Trophoblast cell (in vitro differentiated cells and primary cell): Measurements from ENCODE around the gene PKP1.

Experiments
- DNase-seq, 2 donors: peaks; one replicate each; pipeline ENCODE4 v3.0.0-alpha.2; 2016
- H2AFZ ChIP-seq: 2 replicates; pipeline ENCODE4 v1.6.1; 2013; ENCODE audit warnings: low read length, moderate library complexity, mild to moderate bottlenecking; ENCODE audit not compliant: insufficient read depth, poor library complexity
- H2AK5ac ChIP-seq: 2 replicates; pipeline ENCODE4 v1.6.1; 2013; ENCODE audit warnings: mild to moderate bottlenecking, low read length
- H2BK120ac ChIP-seq: 2 replicates; pipeline ENCODE4 v1.6.1; 2013; ENCODE audit warnings: low read length, mild to moderate bottlenecking, moderate library complexity; ENCODE audit not compliant: insufficient read depth, poor library complexity
- H2BK12ac ChIP-seq: 2 replicates; pipeline ENCODE4 v1.6.1; 2013; ENCODE audit warnings: mild to moderate bottlenecking, low read length, moderate library complexity
- H2BK5ac ChIP-seq: 2 replicates; pipeline ENCODE4 v1.6.1; 2013; ENCODE audit warnings: low read length, low read depth, moderate library complexity, mild to moderate bottlenecking; ENCODE audit not compliant: poor library complexity
- H3K14ac ChIP-seq: 2 replicates; pipeline ENCODE4 v1.6.1; 2013; ENCODE audit warnings: mild to moderate bottlenecking, low read length
- H3K18ac ChIP-seq: 2 replicates; pipeline ENCODE4 v1.6.1; 2013; ENCODE audit warnings: mild to moderate bottlenecking, low read length
- H3K23ac ChIP-seq: 2 replicates; pipeline ENCODE4 v1.6.1; 2013; ENCODE audit warnings: low read length
- H3K27ac ChIP-seq: 2 replicates; pipeline ENCODE4 v1.5.1; 2013; ENCODE audit warnings: low read depth, mild to moderate bottlenecking, inconsistent platforms, low read length, moderate library complexity
- H3K27me3 ChIP-seq: 2 replicates; pipeline ENCODE4 v1.6.1; 2013; ENCODE audit warnings: inconsistent platforms, mild to moderate bottlenecking, low read length, moderate library complexity; ENCODE audit not compliant: insufficient read depth
- H3K36me3 ChIP-seq, 2 experiments: 1 replicate in 1 of 2; 2 replicates in 1 of 2; pipeline ENCODE4 v1.6.1; 2013; ENCODE audit warnings: low read length in 2 of 2, mild to moderate bottlenecking in 2 of 2, moderate library complexity in 1 of 2; ENCODE audit not compliant: insufficient read depth in 2 of 2, control insufficient read depth in 1 of 2
- H3K4ac ChIP-seq: 2 replicates; pipeline ENCODE4 v1.6.1; 2013; ENCODE audit warnings: low read depth, mild to moderate bottlenecking, low read length, moderate library complexity
- H3K4me1 ChIP-seq, 2 experiments: 1 replicate in 1 of 2; 2 replicates in 1 of 2; pipeline ENCODE4 v1.6.1; 2013; ENCODE audit warnings: low read length in 2 of 2, mild to moderate bottlenecking in 2 of 2, moderate library complexity in 1 of 2; ENCODE audit not compliant: insufficient read depth in 2 of 2, control insufficient read depth in 1 of 2
- H3K4me2 ChIP-seq: 2 replicates; pipeline ENCODE4 v1.6.1; 2013; ENCODE audit warnings: inconsistent platforms, mild to moderate bottlenecking, low read length, moderate library complexity
- H3K4me3 ChIP-seq: 2 replicates; pipeline ENCODE4 v1.5.1; 2013; ENCODE audit warnings: mild to moderate bottlenecking, low read depth, low read length, inconsistent platforms
- H3K79me1 ChIP-seq: one replicate; pipeline ENCODE4 v1.6.1; 2013; ENCODE audit warnings: low read length
- H3K79me2 ChIP-seq: 2 replicates; pipeline ENCODE4 v1.6.1; 2013; ENCODE audit warnings: low read length, mild to moderate bottlenecking; ENCODE audit not compliant: control insufficient read depth, insufficient read depth, poor library complexity
- H3K9ac ChIP-seq: 2 replicates; pipeline ENCODE4 v1.6.1; 2013; ENCODE audit warnings: mild to moderate bottlenecking, low read length
- H3K9me3 ChIP-seq: 2 replicates; pipeline ENCODE4 v1.6.1; 2013; ENCODE audit warnings: low read depth, mild to moderate bottlenecking, control low read depth, inconsistent platforms, low read length; ENCODE audit not compliant: insufficient read depth
- H4K12ac ChIP-seq: 2 replicates; pipeline ENCODE4 v1.6.1; 2013; ENCODE audit warnings: low read depth, mild to moderate bottlenecking, low read length, moderate library complexity
- H4K8ac ChIP-seq: 2 replicates; pipeline ENCODE4 v1.6.1; 2013; ENCODE audit warnings: low read depth, mild to moderate bottlenecking, low read length, moderate library complexity
- H4K91ac ChIP-seq: one replicate; pipeline ENCODE4 v1.6.1; 2013; ENCODE audit warnings: low read depth, mild to moderate bottlenecking, low read length, moderate library complexity
- whole genome bisulfite sequencing: extraction: QIAGEN DNeasy Blood & Tissue Kit; methylation state at CpG from one replicate; pipeline ENCODE4 v1.1.7; 2013; ENCODE audit warnings: missing lambda C conversion rate; ENCODE audit not compliant: insufficient read length, insufficient coverage; ENCODE audit errors: extremely low coverage; 5-methylcytosine and 5-hydroxymethylcytosine counted together

Gene PKP1

DNA sequence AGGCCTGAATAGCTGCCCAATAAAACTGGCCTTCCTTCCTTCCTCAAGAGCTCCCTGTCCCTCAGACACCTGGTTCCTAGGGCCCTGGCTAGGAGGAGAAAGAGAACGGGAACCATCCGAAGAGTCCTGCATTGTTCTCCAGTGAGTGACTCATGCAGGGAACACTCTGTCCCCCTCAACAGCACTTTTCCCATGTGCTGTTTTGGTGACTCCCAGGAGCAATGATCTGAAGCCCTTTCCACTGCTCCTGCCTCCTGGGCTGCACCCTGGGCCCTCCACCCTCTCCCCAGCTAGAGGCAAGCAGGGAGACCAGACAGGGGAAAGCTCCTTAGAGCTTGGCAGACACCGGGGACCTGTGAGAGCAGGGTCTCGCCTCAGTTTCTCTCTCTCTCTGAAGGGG is 75.3 kb downstream of the PKP1 start:
- H3K27ac ChIP-seq, result no peak overlapping the region
- H3K4ac ChIP-seq, result no peak overlapping the region
- no peak overlapping the region for H3K23ac ChIP-seq
- H3K4me2 ChIP-seq, result no peak overlapping the region
- H3K79me1 ChIP-seq, result no peaks in the 10 kb centered on the region
- no peak overlapping the region for H4K12ac ChIP-seq
- no peak overlapping the region for H3K9ac ChIP-seq
- no CpG with 5 or more reads among the region's 4 CpGs for WGBS
- no peak overlapping the region for H2BK12ac ChIP-seq
- H3K79me2 ChIP-seq, result no peaks in the 10 kb centered on the region
- no peak overlapping the region for H2AK5ac ChIP-seq
- no peak overlapping the region for H2BK5ac ChIP-seq
- H3K36me3 ChIP-seq, result no peaks in the 10 kb centered on the region
- no peak overlapping the region for H2BK120ac ChIP-seq
- peaks cover 9 to 10% of the 10 kb centered on the region in 2 experiments for H3K4me1 ChIP-seq
- DNase-seq, result no peak
- no peak overlapping the region for H2AFZ ChIP-seq
- H4K91ac ChIP-seq, result no peak overlapping the region
- no peak overlapping the region for H4K8ac ChIP-seq
- H3K4me3 ChIP-seq, result no peak overlapping the region
- H3K9me3 ChIP-seq, result peaks cover 2% of the 10 kb centered on the region
- H3K14ac ChIP-seq, result no peak overlapping the region
- H3K18ac ChIP-seq, result no peak overlapping the region
- no peaks in the 10 kb centered on the region for H3K27me3 ChIP-seq

DNA sequence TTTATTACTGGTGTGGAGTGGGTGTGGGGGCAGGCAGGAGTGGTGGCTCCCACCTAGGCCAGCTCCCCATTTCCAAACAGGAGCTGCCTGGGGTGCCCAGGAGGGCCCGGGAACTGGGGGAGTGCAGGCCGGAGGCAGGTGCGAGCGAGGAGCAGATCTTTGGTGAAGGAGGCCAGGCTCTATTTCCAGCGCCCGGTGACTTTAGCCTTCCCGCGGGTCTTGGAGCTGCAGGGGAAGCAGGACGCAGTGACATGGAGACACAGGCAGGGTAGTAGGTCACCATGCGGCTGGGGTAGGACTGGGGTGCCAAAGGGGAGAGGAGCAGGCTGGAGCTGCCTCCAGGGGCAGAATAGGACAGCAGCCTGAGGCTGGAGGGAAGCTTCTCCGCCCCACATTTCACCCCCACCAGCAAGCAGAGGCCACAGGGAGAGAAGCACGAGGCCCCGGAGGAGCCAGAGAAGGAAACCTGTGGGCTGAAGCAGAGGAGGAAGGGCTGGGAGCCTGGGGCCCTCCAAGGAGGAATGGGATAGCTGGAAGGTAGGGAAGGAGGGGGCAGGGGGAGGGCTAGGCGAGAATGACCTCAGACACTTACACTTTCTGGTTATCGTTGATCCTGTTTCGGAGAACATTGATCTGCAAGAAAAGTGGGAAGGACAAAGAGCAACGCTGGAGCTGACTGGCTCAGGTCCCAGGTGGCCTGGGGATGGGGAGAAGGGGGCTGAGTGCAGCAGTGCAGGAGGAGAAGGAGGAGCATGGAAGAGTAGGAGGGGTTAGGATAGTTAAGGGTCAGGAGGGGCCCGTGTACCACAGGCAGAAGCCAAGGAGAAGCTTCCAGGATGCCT is 75.9 kb downstream of the PKP1 start:
- H3K4ac ChIP-seq, result no peak overlapping the region
- no peak overlapping the region for H3K4me2 ChIP-seq
- no peak overlapping the region for H2AFZ ChIP-seq
- H2BK12ac ChIP-seq, result no peak overlapping the region
- no peaks in the 10 kb centered on the region for H3K36me3 ChIP-seq
- H3K9me3 ChIP-seq, result peaks cover 2% of the 10 kb centered on the region
- no peaks in the 10 kb centered on the region for H3K27me3 ChIP-seq
- H2BK120ac ChIP-seq, result no peak overlapping the region
- H3K18ac ChIP-seq, result no peak overlapping the region
- no peaks in the 10 kb centered on the region for H3K79me1 ChIP-seq
- no peak overlapping the region for H4K91ac ChIP-seq
- no peak overlapping the region for H3K23ac ChIP-seq
- no peak overlapping the region for H3K9ac ChIP-seq
- H2BK5ac ChIP-seq, result no peak overlapping the region
- no peak overlapping the region for H2AK5ac ChIP-seq
- no peak overlapping the region for H3K4me3 ChIP-seq
- no peak overlapping the region for H4K8ac ChIP-seq
- no peak overlapping the region for H3K14ac ChIP-seq
- no peaks in the 10 kb centered on the region for H3K79me2 ChIP-seq
- no peak for DNase-seq
- H3K4me1 ChIP-seq, result peaks cover 9 to 10% of the 10 kb centered on the region in 2 experiments
- WGBS, result no CpG with 5 or more reads among the region's 18 CpGs
- no peak overlapping the region for H4K12ac ChIP-seq
- H3K27ac ChIP-seq, result no peak overlapping the region

DNA sequence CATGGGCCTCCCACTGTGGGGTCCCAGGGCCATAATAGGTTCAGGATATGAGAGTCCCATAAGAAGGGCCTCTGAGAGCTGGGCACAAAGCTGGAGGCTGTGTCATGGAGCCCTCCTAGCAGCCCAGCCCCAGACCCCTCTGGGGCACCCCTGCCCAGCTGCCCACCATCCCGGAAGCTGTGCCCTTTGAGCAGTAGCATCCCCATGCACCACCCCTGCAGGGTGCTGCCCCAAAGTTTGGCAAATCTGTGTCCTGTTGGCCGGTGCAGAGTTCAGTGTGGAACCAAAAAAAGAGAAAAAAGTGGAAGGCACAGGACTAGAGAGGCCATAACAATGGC is 76.5 kb downstream of the PKP1 start:
- H3K27ac ChIP-seq, result no peak overlapping the region
- H2BK5ac ChIP-seq, result no peak overlapping the region
- no peaks in the 10 kb centered on the region for H3K79me2 ChIP-seq
- no peak overlapping the region for H4K8ac ChIP-seq
- H3K4me2 ChIP-seq, result no peak overlapping the region
- no peak overlapping the region for H3K9ac ChIP-seq
- no peak overlapping the region for H3K14ac ChIP-seq
- no peak overlapping the region for H2BK120ac ChIP-seq
- no peak overlapping the region for H4K91ac ChIP-seq
- no peak overlapping the region for H2BK12ac ChIP-seq
- H3K4ac ChIP-seq, result no peak overlapping the region
- H2AK5ac ChIP-seq, result no peak overlapping the region
- H4K12ac ChIP-seq, result no peak overlapping the region
- no peaks in the 10 kb centered on the region for H3K27me3 ChIP-seq
- H3K4me1 ChIP-seq, result peaks cover 9 to 10% of the 10 kb centered on the region in 2 experiments
- H3K4me3 ChIP-seq, result no peak overlapping the region
- no peaks in the 10 kb centered on the region for H3K79me1 ChIP-seq
- no peak overlapping the region for H2AFZ ChIP-seq
- no peak for DNase-seq
- no CpG with 5 or more reads among the region's 2 CpGs for WGBS
- H3K36me3 ChIP-seq, result no peaks in the 10 kb centered on the region
- H3K18ac ChIP-seq, result no peak overlapping the region
- no peak overlapping the region for H3K23ac ChIP-seq
- H3K9me3 ChIP-seq, result peaks cover 2% of the 10 kb centered on the region

DNA sequence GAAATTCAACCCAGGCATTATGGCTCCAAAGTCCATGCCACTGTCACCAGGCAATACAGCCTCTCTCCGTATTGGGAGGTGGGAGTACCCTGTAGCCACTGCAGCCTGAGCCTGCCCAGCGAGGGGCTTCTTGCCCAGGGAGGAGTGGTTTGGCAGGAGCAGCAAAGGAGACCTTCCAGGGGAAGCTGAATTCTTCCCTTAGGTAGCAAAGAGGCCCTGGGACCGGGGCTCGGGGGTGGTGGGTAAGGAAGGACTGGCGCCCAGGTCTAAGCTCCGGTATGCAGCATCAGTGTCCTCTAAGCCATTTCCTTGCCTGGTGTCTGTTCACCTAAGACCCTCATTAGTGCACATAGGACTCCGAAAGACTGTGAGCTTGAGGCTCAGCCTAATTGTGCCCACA is 77.2 kb downstream of the PKP1 start:
- Histone ChIP-seq H3K79me2 (no peaks in the 10 kb centered on the region), H2AFZ (no peak overlapping the region), H3K9me3 (peaks cover 2% of the 10 kb centered on the region), H3K27me3 (no peaks in the 10 kb centered on the region), H3K9ac (no peak overlapping the region), H4K91ac (no peak overlapping the region), H2BK120ac (no peak overlapping the region), H3K4me3 (no peak overlapping the region), H2BK12ac (no peak overlapping the region), H3K27ac (no peak overlapping the region), H3K4ac (no peak overlapping the region), H2AK5ac (no peak overlapping the region), H3K4me1 (peaks cover 10 to 11% of the 10 kb centered on the region in 2 experiments), H3K36me3 (no peaks in the 10 kb centered on the region), H3K4me2 (no peak overlapping the region), H3K23ac (no peak overlapping the region), H4K8ac (no peak overlapping the region), H2BK5ac (no peak overlapping the region), H4K12ac (no peak overlapping the region), H3K79me1 (no peaks in the 10 kb centered on the region), H3K14ac (no peak overlapping the region), H3K18ac (no peak overlapping the region)
- no CpG with 5 or more reads among the region's 7 CpGs for WGBS
- no peak for DNase-seq
